ENCODE data around the gene NUP88.

- TF ChIP-seq POLR2A (IDR thresholded peaks at IDR 0.05; ENCODE audit: low read depth, low read length), result no peak
- no peak for TF ChIP-seq TAF1 (IDR thresholded peaks at IDR 0.05; ENCODE audit: borderline replicate concordance, low read depth, low read length)
- no peak for TF ChIP-seq POLR2AphosphoS5 (IDR thresholded peaks at IDR 0.05; ENCODE audit: low read depth, low read length)
These were observed 55.3 kb downstream of the NUP88 start for GRCh38 chr17:5364156-5364555.

Data from GM12892 (cell line).